NCI-H2227 (cell line): ENCODE measurements around the gene HPS6.
A peak's percentile ranks its signal among the peaks of the same experiment; 100 is the strongest.
"Not testable (repeated sequence)": the region's sequence is repeated elsewhere in the genome, so short reads cannot be mapped to it uniquely, and the experiment has no call there.

Source experiments
- DNase-seq: peaks from one replicate; lab custom pipeline; 2025; ENCODE audit not compliant: unreplicated experiment; lab: John Stamatoyannopoulos, UW

HPS6 gene

DNA sequence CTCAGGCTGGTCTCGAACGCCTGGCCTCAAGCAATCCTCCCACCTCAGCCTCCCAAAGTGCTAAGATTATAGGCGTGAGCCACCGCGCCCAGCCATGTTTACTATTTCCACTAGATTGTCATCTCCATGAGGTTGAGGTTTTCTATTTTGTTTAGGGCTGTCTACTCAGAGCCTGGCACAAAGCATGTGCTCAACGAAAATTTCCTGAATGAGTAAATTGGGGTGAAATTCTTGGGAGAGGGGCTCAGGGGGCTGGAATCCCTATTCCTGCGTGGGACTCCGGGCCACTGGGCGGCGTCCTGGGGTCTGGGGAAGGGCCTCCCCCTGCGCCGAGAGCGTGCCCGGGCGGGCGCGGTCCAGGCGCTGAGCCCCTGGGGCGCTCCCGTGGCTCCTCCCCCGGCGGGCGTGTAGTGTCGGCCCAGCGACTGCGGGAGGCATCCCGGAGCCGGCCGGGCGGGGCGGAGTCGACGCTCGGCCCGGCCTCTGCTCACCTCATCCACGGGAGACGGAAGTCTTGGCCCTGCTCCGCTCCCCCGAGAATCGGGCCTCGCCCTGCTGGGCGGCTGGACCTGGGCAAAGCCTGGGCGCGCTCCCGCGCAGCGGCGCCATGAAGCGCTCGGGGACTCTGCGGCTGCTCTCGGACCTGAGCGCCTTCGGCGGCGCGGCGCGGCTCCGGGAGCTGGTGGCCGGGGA lies at the start of gene HPS6:
Gene HPS6 (plus strand): TSS at position 482 of the 693 bp plus-strand sequence. CDS start 126 bp downstream, at position 608.
- peak; percentile 90 for DNase-seq

DNA sequence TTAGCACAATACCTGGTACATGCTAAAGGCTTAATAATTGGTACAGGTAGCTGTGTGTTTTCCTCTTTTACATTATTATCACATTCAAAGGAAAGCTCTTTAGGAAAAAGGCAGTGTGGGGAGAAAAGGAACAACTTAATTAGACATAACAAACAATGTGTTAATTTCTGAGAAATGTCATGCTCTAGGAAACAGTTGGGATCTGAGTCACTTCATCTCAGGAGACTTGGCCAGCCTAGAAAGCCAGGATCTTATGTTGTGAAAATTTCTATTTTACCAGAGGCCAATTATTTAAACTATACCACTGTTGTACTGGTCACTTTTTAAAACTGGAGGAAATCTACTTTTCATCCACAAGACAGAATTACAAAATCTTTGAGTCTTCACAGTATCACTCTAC lies 48.7 kb upstream of the HPS6 start:
- DNase-seq = no peak

DNA sequence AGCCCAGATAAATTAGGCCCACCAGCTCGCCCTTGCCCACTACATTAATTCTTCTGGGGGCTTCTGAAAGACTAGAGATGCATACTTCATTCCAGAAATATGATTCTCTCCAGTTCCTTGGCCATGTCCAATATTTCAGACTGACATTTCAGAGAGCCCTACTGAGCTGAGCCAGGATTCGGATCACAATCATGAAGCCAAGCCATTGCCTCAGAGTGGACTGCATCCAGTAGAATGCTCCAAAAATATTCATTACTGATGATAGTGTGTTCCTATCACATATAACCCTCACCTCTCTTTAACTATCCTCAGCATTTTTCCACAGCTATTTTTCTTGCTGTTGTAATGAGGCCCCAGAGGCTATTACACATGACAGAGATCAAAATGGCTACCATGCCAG lies 47.9 kb upstream of the HPS6 start:
- no peak for DNase-seq

DNA sequence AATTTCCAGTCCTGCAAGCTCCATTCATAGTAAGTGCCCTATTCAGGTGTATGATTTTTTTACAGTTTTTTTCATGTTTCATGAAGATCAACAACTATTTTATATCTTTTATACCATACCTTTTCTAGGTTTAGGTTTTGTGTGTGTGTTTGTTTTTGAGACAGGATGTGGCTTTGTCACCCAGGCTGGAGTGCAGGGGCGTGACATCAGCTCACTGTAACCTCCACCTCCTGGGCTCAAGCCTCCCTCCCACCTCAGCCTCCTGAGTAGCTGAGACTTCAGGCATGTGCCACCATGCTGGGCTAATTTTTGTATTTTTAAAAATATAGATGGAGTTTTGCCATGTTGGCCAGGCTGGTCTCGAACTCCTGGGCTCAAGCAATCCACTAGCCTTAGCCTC lies 44.2 kb upstream of the HPS6 start:
- no peak for DNase-seq

- no peak for DNase-seq
Measured at GRCh38 chr10:102024799-102025198, 40.4 kb upstream of the HPS6 start.

DNA sequence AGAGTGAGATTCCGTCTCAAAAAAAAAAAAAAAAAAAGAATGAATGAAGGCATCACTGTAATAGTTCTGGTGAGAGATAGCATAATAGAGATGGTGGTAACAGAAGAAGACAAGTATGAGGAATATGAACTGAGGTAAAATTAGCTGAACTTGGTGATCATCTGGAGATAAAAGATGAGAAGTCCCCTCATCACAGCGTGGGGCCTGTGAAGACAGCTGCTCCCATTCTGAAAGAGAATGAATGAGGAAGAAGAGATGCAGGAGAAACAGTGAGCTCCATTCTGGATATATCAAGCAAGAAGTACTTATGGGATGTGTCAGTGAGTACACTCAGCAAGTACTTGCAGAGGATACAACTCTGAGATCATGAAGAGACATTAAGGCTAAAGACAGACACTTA lies 37.9 kb upstream of the HPS6 start:
- no peak for DNase-seq

- no peak for DNase-seq
Measured at GRCh38 chr10:102033787-102034186, 31.4 kb upstream of the HPS6 start.

DNA sequence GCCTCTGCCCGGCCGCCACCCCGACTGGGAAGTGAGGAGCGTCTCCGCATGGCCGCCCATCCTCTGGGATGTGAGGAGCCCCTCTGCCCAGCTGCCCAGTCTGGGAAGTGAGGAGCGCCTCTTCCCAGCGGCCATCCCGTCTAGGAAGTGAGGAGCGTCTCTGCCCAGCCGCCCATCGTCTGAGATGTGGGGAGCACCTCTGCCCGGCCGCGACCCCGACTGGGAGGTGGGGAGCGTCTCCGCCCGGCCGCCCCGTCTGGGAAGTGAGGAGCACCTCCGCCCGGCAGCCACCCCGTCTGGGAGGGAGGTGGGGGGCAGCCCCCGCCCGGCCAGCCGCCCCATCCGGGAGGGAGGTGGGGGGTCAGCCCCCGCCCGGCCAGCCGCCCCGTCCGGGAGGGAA lies 29.3 kb upstream of the HPS6 start:
- not testable (repeated sequence) for DNase-seq

DNA sequence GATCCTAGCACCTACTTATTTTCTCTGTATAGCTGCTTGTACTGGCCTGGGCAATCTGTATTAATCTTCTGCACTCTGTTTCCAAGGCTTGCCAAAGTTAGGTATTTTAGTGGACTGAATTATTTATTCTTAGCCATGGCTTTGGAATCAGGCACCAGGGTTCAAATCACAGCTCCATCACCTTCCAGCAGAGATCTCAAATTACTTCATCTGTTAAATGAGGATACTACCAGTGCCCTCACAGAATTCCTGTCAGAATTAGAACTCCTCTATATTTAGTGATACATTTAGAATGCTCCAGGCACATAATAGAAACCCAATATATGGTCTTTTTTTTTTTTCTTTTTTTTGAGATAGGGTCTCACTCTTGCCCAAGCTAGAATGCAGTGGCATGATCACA lies 26.7 kb upstream of the HPS6 start:
- DNase-seq = no peak

DNA sequence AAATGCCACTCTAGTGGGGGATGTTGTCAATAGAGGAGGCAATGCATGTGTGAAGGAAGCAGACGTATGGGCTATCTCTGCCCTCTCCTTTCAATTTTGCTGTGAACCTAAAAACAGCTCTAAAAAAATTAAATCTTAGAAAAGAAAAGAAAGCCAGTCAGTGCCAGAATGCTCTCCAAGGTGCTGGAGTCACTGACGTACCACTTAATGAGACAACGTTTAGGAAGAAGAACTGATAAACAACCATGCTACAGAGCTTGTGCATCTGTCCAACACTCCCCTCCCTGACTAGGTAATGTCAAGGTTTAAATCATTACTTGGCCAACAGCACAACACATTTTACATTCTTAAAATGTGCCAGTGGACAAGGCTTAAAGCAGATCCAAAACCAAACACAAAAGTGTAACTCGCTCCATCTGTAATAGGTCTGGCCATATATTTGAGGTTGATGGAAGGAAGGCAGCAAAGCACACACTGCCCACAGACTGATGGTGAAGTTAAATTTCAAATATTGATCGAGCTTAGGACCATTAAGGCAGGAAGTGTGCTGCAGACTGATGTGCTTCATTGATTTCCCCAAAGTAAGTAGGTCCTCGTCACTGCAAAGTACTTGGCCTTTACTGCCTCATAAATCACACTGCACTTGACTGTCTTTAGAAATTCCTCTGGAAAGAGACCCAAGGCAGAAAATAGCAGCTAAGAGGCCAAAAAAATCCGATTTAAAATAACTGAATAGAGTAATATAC lies 24.7 kb upstream of the HPS6 start:
- DNase-seq = no peak

DNA sequence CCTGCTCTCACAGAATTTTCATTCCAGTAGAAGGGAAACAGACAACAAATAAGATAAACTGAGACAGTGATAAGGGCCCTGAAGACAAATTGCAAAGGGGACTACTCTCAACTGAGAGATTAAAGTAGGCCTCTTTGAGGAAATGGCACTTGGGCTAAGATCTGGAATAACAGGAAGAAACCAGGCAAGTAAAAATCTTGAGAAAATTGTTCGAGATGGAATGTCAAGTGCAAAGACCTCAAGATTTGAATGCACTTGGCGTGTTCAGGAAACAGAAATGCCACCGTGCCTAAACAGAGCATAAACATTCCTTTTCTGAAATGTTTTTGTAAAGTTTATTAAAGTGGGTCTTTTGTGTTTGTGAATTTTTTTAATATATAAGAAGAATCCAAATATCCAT lies 19.9 kb upstream of the HPS6 start:
- DNase-seq = no peak

DNA sequence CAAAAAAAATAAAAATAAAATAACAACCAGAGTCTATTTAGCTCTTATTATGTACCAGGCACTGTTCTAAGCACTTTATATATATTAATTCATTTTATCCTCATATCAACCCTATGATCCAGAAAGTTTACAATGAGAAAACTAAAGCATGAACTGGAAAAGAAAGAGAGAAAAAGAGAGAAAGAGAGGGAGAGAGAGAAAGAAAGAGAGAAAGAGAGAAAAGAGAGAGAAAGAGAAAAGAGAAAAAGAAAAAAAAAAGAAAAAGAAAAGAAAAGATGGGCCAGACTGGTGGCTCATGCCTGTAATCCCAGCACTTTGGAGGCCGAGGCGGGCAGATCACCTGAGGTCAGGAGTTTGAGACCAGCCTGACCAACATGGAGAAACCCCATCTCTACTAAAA lies 19.1 kb upstream of the HPS6 start:
- DNase-seq = no peak

GRCh38 chr10:102054881-102055646 lies 10.1 kb upstream of the HPS6 start:
- DNase-seq = peak; percentile 62

DNA sequence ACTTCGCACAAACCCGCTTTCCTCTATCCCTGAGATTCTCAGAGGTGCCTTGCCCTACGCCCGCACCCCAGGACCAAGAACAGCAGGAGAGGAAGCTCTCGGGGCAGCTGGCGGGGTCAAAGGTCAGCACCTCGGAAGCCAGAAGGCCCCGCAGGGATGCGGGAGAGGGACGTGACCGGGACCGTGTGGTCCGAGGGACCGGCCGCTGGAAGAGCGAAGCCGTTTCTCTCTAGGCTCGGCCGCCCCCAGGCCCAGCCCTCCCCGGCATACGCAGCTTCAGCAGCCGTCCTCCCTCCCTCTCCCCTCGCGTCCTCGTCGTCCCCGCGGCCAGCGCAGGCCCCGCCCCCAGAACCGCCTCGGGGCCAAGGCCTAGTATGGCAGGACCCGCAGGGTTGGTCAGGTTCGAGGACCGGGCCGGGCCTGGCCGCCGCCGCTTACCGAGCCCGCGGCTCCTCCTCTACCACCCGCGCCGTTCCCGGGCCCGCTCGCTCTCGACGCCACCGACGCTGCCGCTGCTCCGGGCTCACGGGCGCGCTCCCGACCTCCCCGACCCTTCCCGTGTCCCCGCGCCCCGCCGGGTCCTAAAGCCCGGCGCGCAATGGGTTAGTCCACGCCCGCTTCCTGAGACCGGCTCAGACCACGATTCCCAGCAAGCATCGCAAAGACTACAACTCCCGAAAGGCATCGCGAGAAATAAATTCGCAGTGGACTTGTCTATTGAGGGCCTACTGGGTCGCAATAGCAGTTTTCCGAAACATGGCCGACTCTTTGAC lies 9.3 kb upstream of the HPS6 start, which contains the start of gene ARMH3:
Gene ARMH3 (minus strand): TSS at position 527 of the 773 bp plus-strand sequence. CDS start 16,059 bp downstream, outside the sequence.
- peak; percentile 96 for DNase-seq

GRCh38 chr10:102059987-102060386 lies 5.2 kb upstream of the HPS6 start:
- no peak for DNase-seq

- no peak for DNase-seq
Measured at GRCh38 chr10:102064503-102064867, 664 bp upstream of the HPS6 start.

- DNase-seq = peak; percentile 34
Measured at GRCh38 chr10:102065561-102066398, 631 bp downstream of the HPS6 start.

DNA sequence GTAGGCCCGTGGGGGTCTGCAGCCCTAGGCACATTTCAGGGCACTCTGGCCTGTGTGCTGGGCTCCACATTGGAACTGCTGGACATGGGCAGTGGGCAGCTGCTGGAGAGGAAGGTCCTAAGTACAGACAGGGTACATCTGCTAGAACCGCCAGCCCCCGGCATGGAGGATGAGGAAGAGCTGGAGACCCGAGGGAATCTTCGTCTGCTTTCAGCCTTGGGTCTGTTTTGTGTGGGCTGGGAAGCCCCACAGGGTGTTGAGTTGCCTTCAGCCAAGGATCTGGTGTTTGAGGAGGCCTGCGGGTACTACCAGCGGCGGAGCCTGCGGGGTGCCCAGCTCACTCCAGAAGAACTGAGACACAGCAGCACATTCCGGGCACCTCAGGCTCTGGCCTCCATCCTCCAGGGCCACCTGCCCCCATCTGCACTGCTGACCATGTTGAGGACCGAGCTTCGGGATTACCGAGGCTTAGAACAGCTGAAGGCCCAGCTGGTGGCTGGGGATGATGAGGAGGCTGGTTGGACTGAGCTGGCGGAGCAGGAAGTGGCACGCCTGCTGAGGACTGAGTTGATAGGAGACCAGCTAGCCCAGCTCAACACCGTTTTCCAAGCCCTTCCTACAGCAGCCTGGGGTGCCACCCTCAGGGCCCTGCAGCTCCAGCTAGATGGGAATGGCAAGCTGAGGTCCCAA lies 1.4 kb downstream of the HPS6 start:
- no peak for DNase-seq

- no peak for DNase-seq
Measured at GRCh38 chr10:102067091-102067916, 2.2 kb downstream of the HPS6 start.
